ENCODE results near the gene ANKRD29. TPM values are rescaled to one million over a fixed set of nuclear protein-coding genes. Genes with fewer than 3 reads are reported as not detected.

The ANKRD29 gene
- total and polyA plus RNA-seq, 9 of the 15 experiments (the other 6 are each of a cell fraction or from before 2014, with no cell fraction given): 0.36 TPM; not detected in 8

- TF ChIP-seq CXXC5 (CRISPR knock-in tag; IDR thresholded peaks at IDR 0.05) (no peak), XRCC3 (IDR thresholded peaks at IDR 0.05) (no peak)
Observed at GRCh38 chr18:23675236-23675635, 12.5 kb upstream of the ANKRD29 start (continued).

GRCh38 chr18:23673725-23674124 is 11.0 kb upstream of the ANKRD29 start:
- no peaks in the 10 kb centered on the region for H3K79me2 ChIP-seq (ENCODE audit: control insufficient read depth, insufficient read depth, low read length)
- POLR2A ChIA-PET: no interaction called here
- H3K4me1 ChIP-seq (replicated peaks in 1 of 2; ENCODE audit: control insufficient read depth in 2 of 2, insufficient read depth in 2 of 2, low read length in 2 of 2): no peaks in the 10 kb centered on the region
- no TSS peak for BruUV-seq (replicated peaks)
- no peak for ATAC-seq
- no peak overlapping the region for H3K4me2 ChIP-seq (ENCODE audit: insufficient read depth, low read length)
- WGBS (ENCODE audit: insufficient coverage, low coverage, missing lambda C conversion rate): 0% methylated on average over 1 of the region's 1 CpG
- H2AFZ ChIP-seq (ENCODE audit: low read depth, low read length): no peak overlapping the region
- TF ChIP-seq ZNF695 (CRISPR knock-in tag; IDR thresholded peaks at IDR 0.05) (no peak), BHLHE40 (IDR thresholded peaks at IDR 0.05; ENCODE audit: low read length) (no peak), ETV6 (IDR thresholded peaks at IDR 0.05; ENCODE audit: borderline replicate concordance in 1 of 2, low read depth in 2 of 2, low read length in 1 of 2) (no peak), ETV6 (CRISPR knock-in tag; IDR thresholded peaks at IDR 0.05; ENCODE audit: borderline replicate concordance) (no peak), PBX2 (CRISPR knock-in tag; IDR thresholded peaks at IDR 0.05; ENCODE audit: low read depth) (no peak), PBX2 (tag; conservative IDR thresholded peaks at IDR 0.05; ENCODE audit: low read depth) (no peak), CBX8 (IDR thresholded peaks at IDR 0.05; ENCODE audit: borderline replicate concordance, extremely low read depth, low read depth, low read length, poor library complexity, severe bottlenecking) (no peak), PTRF (tag; IDR thresholded peaks at IDR 0.05) (no peak), BACH1 (tag; IDR thresholded peaks at IDR 0.05) (no peak), PHF21A (IDR thresholded peaks at IDR 0.05; ENCODE audit: borderline replicate concordance, low read depth) (no peak), SNRNP70 (optimal IDR thresholded peaks at IDR 0.05; ENCODE audit: low read depth, low read length) (no peak), TBL1XR1 (IDR thresholded peaks at IDR 0.05; ENCODE audit: low read length in 2 of 2) (no peak), MCM7 (IDR thresholded peaks at IDR 0.05) (no peak), ASH1L (IDR thresholded peaks at IDR 0.05; ENCODE audit: borderline replicate concordance, low read depth, partially characterized antibody) (no peak), NEUROD1 (IDR thresholded peaks at IDR 0.05; ENCODE audit: borderline replicate concordance, low read depth, low read length, partially characterized antibody) (no peak), ZNF224 (CRISPR knock-in tag; IDR thresholded peaks at IDR 0.05) (no peak)
- TF ChIP-seq, protein P1, sequence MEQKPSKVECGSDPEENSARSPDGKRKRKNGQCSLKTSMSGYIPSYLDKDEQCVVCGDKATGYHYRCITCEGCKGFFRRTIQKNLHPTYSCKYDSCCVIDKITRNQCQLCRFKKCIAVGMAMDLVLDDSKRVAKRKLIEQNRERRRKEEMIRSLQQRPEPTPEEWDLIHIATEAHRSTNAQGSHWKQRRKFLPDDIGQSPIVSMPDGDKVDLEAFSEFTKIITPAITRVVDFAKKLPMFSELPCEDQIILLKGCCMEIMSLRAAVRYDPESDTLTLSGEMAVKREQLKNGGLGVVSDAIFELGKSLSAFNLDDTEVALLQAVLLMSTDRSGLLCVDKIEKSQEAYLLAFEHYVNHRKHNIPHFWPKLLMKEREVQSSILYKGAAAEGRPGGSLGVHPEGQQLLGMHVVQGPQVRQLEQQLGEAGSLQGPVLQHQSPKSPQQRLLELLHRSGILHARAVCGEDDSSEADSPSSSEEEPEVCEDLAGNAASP (IDR thresholded peaks at IDR 0.05): no peak
- no peak overlapping the region for H3K27ac ChIP-seq (ENCODE audit: extremely low read depth, low read depth, low read length)
- no peaks in the 10 kb centered on the region for H3K9me3 ChIP-seq (replicated peaks; ENCODE audit: control insufficient read depth, insufficient read depth, low read depth, low read length)
- H4K20me1 ChIP-seq (replicated peaks; ENCODE audit: control insufficient read depth, insufficient read depth, low read length): 0 out of 2 replicates have a peak, but pooled peaks cover 3% of the 10 kb centered on the region
- H3K9ac ChIP-seq (ENCODE audit: insufficient read depth in 1 of 2, low read depth in 2 of 2, low read length in 2 of 2): no peak overlapping the region
- intact Hi-C loops (cut with micrococcal nuclease) (no loop called here), in situ Hi-C loops (cut with MboI) (no loop called here)
- no peak for DNase-seq (ENCODE audit: extremely low read depth in 1 of 4, low spot score in 3 of 4)
- no peaks in the 10 kb centered on the region for H3K9me1 ChIP-seq (ENCODE audit: control insufficient read depth, insufficient read depth, low read length)
- CTCF ChIA-PET (ENCODE audit: low intra/inter-chr PET ratio): no interaction called here
- FAIRE-seq: no peak
- H3K4me3 ChIP-seq: no peak overlapping the region
- peaks cover 9 to 21% of the 10 kb centered on the region in 2 experiments; a peak in 4 of 5 replicates for H3K27me3 ChIP-seq (ENCODE audit: control insufficient read depth in 2 of 2, insufficient read depth in 2 of 2, low read length in 2 of 2)
- no peaks in the 10 kb centered on the region for H3K36me3 ChIP-seq (ENCODE audit: control insufficient read depth, insufficient read depth, low read length)
